Endodermal cell (in vitro differentiated cells): ENCODE data around the gene TNS2. TPM values are rescaled to one million over a fixed set of nuclear protein-coding genes. Genes with fewer than 3 reads are reported as not detected.

Experiments used
- DNase-seq: peaks from one replicate; pipeline ENCODE4 v3.0.0-alpha.2; 2017
- H3K27ac ChIP-seq: 2 replicates; pipeline ENCODE4 v1.5.1; 2013; ENCODE audit warnings: mild to moderate bottlenecking, low read depth, low read length, moderate library complexity
- H3K27me3 ChIP-seq: 2 replicates; pipeline ENCODE4 v1.6.1; 2013; ENCODE audit warnings: mild to moderate bottlenecking, low read length, moderate library complexity; ENCODE audit not compliant: insufficient read depth, control insufficient read depth, poor library complexity, severe bottlenecking
- H3K36me3 ChIP-seq: 2 replicates; pipeline ENCODE4 v1.7.0; 2013; ENCODE audit warnings: mild to moderate bottlenecking, low read length, moderate library complexity; ENCODE audit not compliant: control insufficient read depth, insufficient read depth
- H3K4me1 ChIP-seq: one replicate; pipeline ENCODE4 v1.7.0; 2013; ENCODE audit warnings: low read length; ENCODE audit not compliant: control insufficient read depth, insufficient read depth
- H3K4me3 ChIP-seq: 2 replicates; pipeline ENCODE4 v1.5.1; 2013; ENCODE audit warnings: mild to moderate bottlenecking, low read length, moderate library complexity
- H3K9ac ChIP-seq: 2 replicates; pipeline ENCODE4 v1.6.1; 2013; ENCODE audit warnings: mild to moderate bottlenecking, low read length, moderate library complexity; ENCODE audit not compliant: poor library complexity, severe bottlenecking; ENCODE audit errors: extremely low read depth
- H3K9me3 ChIP-seq: 2 replicates; pipeline ENCODE4 v1.6.1; 2013; ENCODE audit warnings: mild to moderate bottlenecking, low read length, moderate library complexity; ENCODE audit not compliant: control insufficient read depth
- H3K27ac Mint-ChIP-seq: 2 replicates; pipeline ENCODE4 v1.8.0; 2020; ENCODE audit warnings: mixed read lengths
- H3K27me3 Mint-ChIP-seq: 2 replicates; pipeline ENCODE4 v1.8.0; 2021; ENCODE audit warnings: mild to moderate bottlenecking, mixed read lengths; ENCODE audit not compliant: insufficient read depth
- H3K36me3 Mint-ChIP-seq: 2 replicates; pipeline ENCODE4 v1.8.0; 2020; ENCODE audit warnings: low read depth, mixed read lengths
- H3K4me1 Mint-ChIP-seq: 2 replicates; pipeline ENCODE4 v1.8.0; 2020; ENCODE audit warnings: mixed read lengths
- H3K4me3 Mint-ChIP-seq: 2 replicates; pipeline ENCODE4 v1.8.0; 2020; ENCODE audit warnings: mild to moderate bottlenecking, moderate library complexity, mixed read lengths
- H3K9me3 Mint-ChIP-seq: 2 replicates; pipeline ENCODE4 v1.8.0; 2020; ENCODE audit warnings: mild to moderate bottlenecking, mixed read lengths
- CTCF ChIP-seq: fragments of 200-600 bp; sonication (generic); conservative IDR thresholded peaks from 2 replicates; pipeline ENCODE4 v1.5.0; 2021; ENCODE audit warnings: antibody characterized with exemption, mild to moderate bottlenecking
- WGBS, 2 experiments: methylation state at CpG; one replicate each; pipeline versions ENCODE4 v1.1.5 to v1.1.7; 2013; ENCODE audit warnings: missing lambda C conversion rate in 2 of 2, mixed read lengths in 1 of 2; ENCODE audit not compliant: insufficient coverage in 1 of 2, insufficient read length in 1 of 2; 5-methylcytosine and 5-hydroxymethylcytosine counted together
- total RNA-seq, 2 donors: library from RNA; stranded (reverse); fragmentation: NEBNext Ultra II Directional in 1 of 2; extraction: Animal tissue kit (Norgen Biotek cat#: 25700) in 1 of 2; gene quantifications; 2 replicates in 1 of 2; 3 replicates in 1 of 2; pipeline ENCODE4 v1.2.1, GENCODE V29; 2021

TNS2 gene
- total RNA-seq, 2 donors from 2014 or later, result 10.2 to 12.6 TPM

- Mint-ChIP-seq H3K27ac (peak overlapping the region; percentile 80), H3K4me1 (peaks cover 27% of the 10 kb centered on the region), H3K4me3 (peak overlapping the region; percentile 100), H3K27me3 (peaks cover 3% of the 10 kb centered on the region), H3K9me3 (no peaks in the 10 kb centered on the region), H3K36me3 (peaks cover 20% of the 10 kb centered on the region)
- DNase-seq, result peak; percentile 84
- no peak for TF ChIP-seq CTCF
- peaks cover 3% of the 10 kb centered on the region for H3K4me1 ChIP-seq
- 56 to 82% methylated on average over 2 of the region's 2 CpGs for WGBS, 2 experiments
- no peaks in the 10 kb centered on the region for H3K27me3 ChIP-seq
- no peaks in the 10 kb centered on the region for H3K9me3 ChIP-seq
- peaks cover 14% of the 10 kb centered on the region for H3K36me3 ChIP-seq
- peak overlapping the region; percentile 98 for H3K4me3 ChIP-seq
- H3K27ac ChIP-seq, result peak overlapping the region; percentile 40
- H3K9ac ChIP-seq, result peak overlapping the region; percentile 88
These were observed 45.3 kb upstream of the TNS2 start for GRCh38 chr12:53004582-53004981.

DNA sequence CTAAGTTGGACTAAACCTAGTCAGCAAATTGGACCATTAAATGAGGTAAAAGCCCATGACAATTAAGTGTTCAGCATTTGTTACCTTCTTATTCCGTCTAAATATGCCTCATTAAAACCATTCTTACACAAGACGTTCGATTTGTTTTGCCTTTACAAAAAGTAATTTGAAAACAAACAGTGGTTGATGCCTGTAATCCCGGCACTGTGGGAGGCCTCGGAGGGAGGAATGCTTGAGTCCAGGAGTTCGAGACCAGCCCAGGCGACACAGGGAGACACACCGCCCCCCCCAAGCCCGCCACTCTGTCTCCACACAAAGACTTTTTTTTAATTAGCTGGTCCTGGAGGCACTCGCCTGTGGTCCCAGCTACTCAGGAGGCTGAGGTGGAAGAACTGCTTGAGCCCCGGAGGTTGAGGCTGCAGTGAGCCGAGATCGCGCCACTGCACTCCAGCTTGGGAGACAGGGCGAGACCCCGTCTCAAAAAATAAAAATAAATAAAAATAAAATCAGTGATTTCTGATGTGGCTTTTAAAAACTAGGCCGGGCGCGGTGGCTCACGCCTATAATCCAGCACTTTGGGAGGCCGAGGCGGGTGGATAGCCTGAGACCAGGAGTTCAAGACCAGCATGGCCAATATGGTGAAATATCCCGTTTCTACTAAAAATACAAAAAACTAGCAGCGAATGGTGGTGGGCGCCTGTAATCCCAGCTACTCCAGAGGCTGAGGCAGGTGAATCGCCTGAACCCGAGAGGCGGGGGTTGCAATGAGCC is 44.5 kb upstream of the TNS2 start:
- peak; percentile 83 for DNase-seq
- Mint-ChIP-seq H3K4me1 (peaks cover 35% of the 10 kb centered on the region), H3K9me3 (no peaks in the 10 kb centered on the region), H3K36me3 (peaks cover 28% of the 10 kb centered on the region), H3K27me3 (peaks cover 2% of the 10 kb centered on the region), H3K4me3 (peak overlapping the region; percentile 100), H3K27ac (peak overlapping the region; percentile 98)
- no peak for TF ChIP-seq CTCF
- peak overlapping the region; percentile 98 for H3K4me3 ChIP-seq
- H3K36me3 ChIP-seq, result peaks cover 22% of the 10 kb centered on the region
- peaks cover 3% of the 10 kb centered on the region for H3K4me1 ChIP-seq
- peak overlapping the region; percentile 35 for H3K27ac ChIP-seq
- H3K9ac ChIP-seq, result peak overlapping the region; percentile 88
- WGBS, 2 experiments, result 11 to 24% methylated on average over 16 to 27 of the region's 28 CpGs
- no peaks in the 10 kb centered on the region for H3K27me3 ChIP-seq
- H3K9me3 ChIP-seq, result no peaks in the 10 kb centered on the region

DNA sequence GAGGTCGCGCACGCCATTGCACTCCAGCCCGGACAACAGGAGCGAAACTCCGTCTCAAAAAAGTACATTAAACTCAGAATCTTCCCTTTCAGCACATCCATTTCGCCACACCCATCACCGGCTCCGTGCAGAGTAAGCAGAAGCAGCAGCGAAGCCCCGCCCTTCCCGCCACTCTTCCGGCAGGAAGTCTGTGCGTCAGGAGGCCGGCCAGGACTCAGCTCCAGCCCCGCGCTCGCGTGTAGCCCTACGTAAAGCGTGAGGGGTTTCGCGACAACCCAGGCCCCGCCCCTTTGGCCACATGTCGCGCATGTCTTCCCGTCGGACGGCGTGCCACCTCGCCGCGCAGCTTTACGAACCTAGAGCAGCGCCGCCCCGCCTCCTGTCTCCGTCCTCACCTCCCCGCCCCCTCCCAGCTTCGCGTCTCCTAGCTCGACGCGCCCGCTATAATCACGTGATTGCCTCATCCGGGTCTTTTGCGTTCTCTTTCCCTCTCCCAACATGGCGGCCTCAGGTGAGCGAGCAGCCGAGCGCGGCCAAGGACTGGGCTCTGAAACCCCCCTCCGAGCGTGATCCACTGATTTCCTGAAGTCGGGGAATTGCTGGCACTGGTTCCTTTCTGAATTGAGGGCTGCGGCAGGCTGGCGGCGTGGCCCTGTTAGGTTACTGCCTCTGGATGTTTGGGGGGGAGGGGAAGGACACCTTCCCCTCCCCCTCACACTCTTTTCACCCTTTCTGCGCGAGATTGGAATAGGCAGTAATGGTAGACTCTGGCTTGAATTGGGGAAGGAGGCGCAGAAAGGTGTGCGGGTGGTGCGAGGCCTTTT is 43.7 kb upstream of the TNS2 start, which contains the start of gene EIF4B:
Gene EIF4B, plus strand, starts transcription at position 471 of the 824 bp plus-strand sequence. Its CDS starts 28 bp downstream, at position 499.
- Mint-ChIP-seq H3K27me3 (peaks cover 2% of the 10 kb centered on the region), H3K36me3 (peaks cover 35% of the 10 kb centered on the region), H3K4me3 (peak within 1 kb of the TSS; percentile 100), H3K27ac (peak within 1 kb of the TSS; percentile 100), H3K9me3 (no peaks in the 10 kb centered on the region), H3K4me1 (peaks cover 37% of the 10 kb centered on the region)
- H3K4me1 ChIP-seq, result peaks cover 3% of the 10 kb centered on the region
- H3K9me3 ChIP-seq, result no peaks in the 10 kb centered on the region
- peak within 1 kb of the TSS; percentile 94 for H3K27ac ChIP-seq
- no peaks in the 10 kb centered on the region for H3K27me3 ChIP-seq
- WGBS, 2 experiments, result 0% methylated on average over 21 to 60 of the region's 64 CpGs
- peaks cover 30% of the 10 kb centered on the region for H3K36me3 ChIP-seq
- no peak for TF ChIP-seq CTCF
- H3K9ac ChIP-seq, result peak within 1 kb of the TSS; percentile 100
- DNase-seq, result peak; percentile 100
- peak within 1 kb of the TSS; percentile 98 for H3K4me3 ChIP-seq
